A172 (cell line): Measurements from ENCODE around the gene ZBTB46. TPM values are rescaled to one million over a fixed set of nuclear protein-coding genes. Genes with fewer than 3 reads are reported as not detected.
"Not testable (repeated sequence)": the region's sequence is repeated elsewhere in the genome, so short reads cannot be mapped to it uniquely, and the experiment has no call there.

Experiments used
- DNase-seq: peaks from one replicate; pipeline ENCODE4 v3.0.0-alpha.2; 2015; ENCODE audit warnings: low spot score
- total RNA-seq: library from RNA; depleted of rRNA; stranded (reverse); fragments of >200 nt; shearing (Covaris generic); gene quantifications from 2 replicates; pipeline ENCODE4 v1.2.3, GENCODE V29; 2014

Gene ZBTB46
- total RNA-seq, 1 experiment from 2014 or later: 6.8 TPM

GRCh38 chr20:63858393-63859165 is 27.5 kb upstream of the ZBTB46 start:
- peak; percentile 49 for DNase-seq

- DNase-seq: no peak
These were observed 26.8 kb upstream of the ZBTB46 start for GRCh38 chr20:63857764-63858392.

- no peak for DNase-seq
These were observed 25.0 kb upstream of the ZBTB46 start for GRCh38 chr20:63856098-63856511.

GRCh38 chr20:63855363-63856097 is 24.5 kb upstream of the ZBTB46 start:
- DNase-seq: no peak

- DNase-seq: no peak
These were observed 23.8 kb upstream of the ZBTB46 start for GRCh38 chr20:63854766-63855362.

GRCh38 chr20:63854069-63854765 is 23.2 kb upstream of the ZBTB46 start:
- DNase-seq: peak; percentile 80

GRCh38 chr20:63853733-63854068 is 22.6 kb upstream of the ZBTB46 start:
- DNase-seq: not testable (repeated sequence)

GRCh38 chr20:63851548-63851943 is 20.5 kb upstream of the ZBTB46 start:
- DNase-seq: not testable (repeated sequence)

- no peak for DNase-seq
These were observed 19.9 kb upstream of the ZBTB46 start for GRCh38 chr20:63850689-63851547.

GRCh38 chr20:63848003-63848911 is 17.2 kb upstream of the ZBTB46 start:
- no peak for DNase-seq

- peak; percentile 74 for DNase-seq
These were observed 16.4 kb upstream of the ZBTB46 start for GRCh38 chr20:63847237-63848002.

GRCh38 chr20:63846888-63847236 is 15.8 kb upstream of the ZBTB46 start:
- DNase-seq: no peak

- DNase-seq: peak; percentile 81
These were observed 15.2 kb upstream of the ZBTB46 start for GRCh38 chr20:63846128-63846771.

GRCh38 chr20:63844511-63844991 is 13.5 kb upstream of the ZBTB46 start:
- no peak for DNase-seq

GRCh38 chr20:63843778-63844177 is 12.7 kb upstream of the ZBTB46 start:
- DNase-seq: no peak

GRCh38 chr20:63843222-63843621 is 12.2 kb upstream of the ZBTB46 start:
- no peak for DNase-seq

GRCh38 chr20:63842258-63842657 is 11.2 kb upstream of the ZBTB46 start:
- no peak for DNase-seq

GRCh38 chr20:63840405-63840828 is 9.4 kb upstream of the ZBTB46 start:
- DNase-seq: no peak
